K562 (cell line): ENCODE measurements around the gene LAPTM4A. TPM values are rescaled to one million over a fixed set of nuclear protein-coding genes. Genes with fewer than 3 reads are reported as not detected.

Source experiments
- ATF7 ChIP-seq: fragments of 450-650 bp; IDR thresholded peaks from 2 replicates; pipeline ENCODE4 v1.7.1; 2014; ENCODE audit warnings: mild to moderate bottlenecking, moderate library complexity
- BHLHE40 ChIP-seq: IDR thresholded peaks from 2 replicates; pipeline ENCODE4 v1.6.1; 2011; ENCODE audit warnings: low read length, improper control_type of control experiment
- CBFA2T3 ChIP-seq: fragments of 450-650 bp; IDR thresholded peaks from 2 replicates; pipeline ENCODE4 v1.6.1; 2017
- CBX8 ChIP-seq: fragments of 200-600 bp; sonication (generic); IDR thresholded peaks from 2 replicates; pipeline ENCODE4 v1.6.1; 2012; ENCODE audit warnings: borderline replicate concordance, mixed run types, low read depth, mild to moderate bottlenecking, moderate library complexity, mixed read lengths, low read length, control low read depth, inconsistent platforms; ENCODE audit not compliant: poor library complexity, severe bottlenecking; ENCODE audit errors: extremely low read depth
- CTBP1 ChIP-seq: fragments of 450-650 bp; IDR thresholded peaks from 2 replicates; pipeline ENCODE4 v1.6.1; 2016; ENCODE audit warnings: borderline replicate concordance
- DDX20 ChIP-seq: fragments of 450-650 bp; IDR thresholded peaks from 2 replicates; pipeline ENCODE4 v1.6.1; 2016; ENCODE audit warnings: missing genetic modification characterization, low read depth, mild to moderate bottlenecking, missing compliant biosample characterization, moderate library complexity
- DMBX1 ChIP-seq: fragments of 250-450 bp; sonication (Bioruptor Pico); IDR thresholded peaks from 2 replicates; pipeline ENCODE4 v1.8.0; 2022; ENCODE audit warnings: inconsistent platforms, mild to moderate bottlenecking, moderate library complexity, borderline replicate concordance
- EZH2 ChIP-seq: IDR thresholded peaks from 2 replicates; pipeline ENCODE4 v1.6.1; 2012; ENCODE audit warnings: low read depth, mild to moderate bottlenecking, inconsistent platforms, low read length, borderline replicate concordance
- FOS ChIP-seq: IDR thresholded peaks from 3 replicates; pipeline ENCODE4 v1.6.1; 2011; ENCODE audit not compliant: insufficient read length; ENCODE audit errors: extremely low read depth
- HDAC2 ChIP-seq: fragments of 450-650 bp; IDR thresholded peaks from 2 replicates; pipeline ENCODE4 v1.6.1; 2016; ENCODE audit warnings: mild to moderate bottlenecking
- KAT7 ChIP-seq: sonication (generic); formaldehyde crosslinking; IDR thresholded peaks from 2 replicates; pipeline ENCODE4 v1.8.0; 2022; ENCODE audit warnings: missing genetic modification reagents, mild to moderate bottlenecking, borderline replicate concordance
- KLF6 ChIP-seq: fragments of 250-450 bp; sonication (Bioruptor Pico); IDR thresholded peaks from 2 replicates; pipeline ENCODE4 v1.4.0; 2020; ENCODE audit warnings: mild to moderate bottlenecking, moderate library complexity, borderline replicate concordance
- NR3C1 ChIP-seq: sonication (generic); formaldehyde crosslinking; IDR thresholded peaks from 2 replicates; pipeline ENCODE4 v1.8.1; 2022; ENCODE audit warnings: missing genetic modification reagents
- PML ChIP-seq: IDR thresholded peaks from 2 replicates; pipeline ENCODE4 v1.6.1; 2012; ENCODE audit warnings: low read length, inconsistent platforms
- RB1 ChIP-seq: fragments of 450-650 bp; IDR thresholded peaks from 2 replicates; pipeline ENCODE4 v1.6.1; 2017; ENCODE audit warnings: low read depth, mild to moderate bottlenecking
- SIN3B ChIP-seq: fragments of 450-650 bp; IDR thresholded peaks from 2 replicates; pipeline ENCODE4 v1.6.1; 2017; ENCODE audit warnings: low read depth, mild to moderate bottlenecking, moderate library complexity
- SOX6 ChIP-seq: fragments of 450-650 bp; IDR thresholded peaks from 2 replicates; pipeline ENCODE4 v1.6.1; 2014; ENCODE audit warnings: mild to moderate bottlenecking
- TEAD2 ChIP-seq: fragments of 450-650 bp; IDR thresholded peaks from 2 replicates; pipeline ENCODE4 v1.6.1; 2016; ENCODE audit warnings: missing genetic modification characterization, control low read depth, missing compliant biosample characterization
- XRCC5 ChIP-seq: fragments of 200-400 bp; formaldehyde crosslinking; IDR thresholded peaks from 2 replicates; pipeline ENCODE4 v1.6.1; 2017; ENCODE audit warnings: low read depth, mild to moderate bottlenecking, low read length
- ZFP1 ChIP-seq: fragments of 450-650 bp; formaldehyde crosslinking; IDR thresholded peaks from 2 replicates; pipeline ENCODE4 v1.4.0; 2020; ENCODE audit warnings: mild to moderate bottlenecking, mixed read lengths
- ZNF586 ChIP-seq: fragments of 450-650 bp; formaldehyde crosslinking; conservative IDR thresholded peaks from 2 replicates; pipeline ENCODE4 v1.4.0; 2020; ENCODE audit warnings: mild to moderate bottlenecking, moderate library complexity
- ZNF75A ChIP-seq: fragments of 450-650 bp; formaldehyde crosslinking; IDR thresholded peaks from 2 replicates; pipeline ENCODE4 v1.4.0; 2020; ENCODE audit warnings: mild to moderate bottlenecking
- polyA plus RNA-seq, 8 experiments: library from polyadenylated mRNA; depleted of rRNA in 4 of 8; stranded (reverse) in 5 of 8; unstranded in 3 of 8; fragments of >200 nt; fragmentation: Nextera tagmentation in 2 of 8; fragmentation: Illumina TruSeq in 1 of 8; extraction: Ambion mirVana in 2 of 8; extraction: Trizol in 1 of 8; gene quantifications; 2 replicates each; pipeline versions ENCODE4 v1.2.1 to v1.2.3, GENCODE V29; 2011 to 2014; ENCODE audit warnings: inconsistent platforms in 1 of 8, missing spikeins in 1 of 8
- total RNA-seq, 7 experiments: library from RNA; depleted of rRNA in 6 of 7; stranded (reverse); fragments of >200 nt in 6 of 7; fragmentation: Illumina TruSeq in 2 of 7; extraction: Trizol in 2 of 7; gene quantifications; 2 replicates each; pipeline versions ENCODE4 v1.2.1 to v1.2.3, GENCODE V29; 2011 to 2021; ENCODE audit warnings: low replicate concordance in 1 of 7
- TF ChIP-seq, protein P1 (sequence below): fragments of 250-450 bp; sonication (Bioruptor Pico); IDR thresholded peaks from 2 replicates; pipeline ENCODE4 v1.9.0; 2021; ENCODE audit warnings: mild to moderate bottlenecking
- TF ChIP-seq, protein P2 (sequence below): fragments of 450-650 bp; IDR thresholded peaks from 2 replicates; pipeline ENCODE4 v1.6.1; 2017; ENCODE audit warnings: antibody characterized with exemption
- TF ChIP-seq, protein P3 (sequence below): fragments of 450-650 bp; IDR thresholded peaks from 2 replicates; pipeline ENCODE4 v1.6.1; 2016

LAPTM4A gene
- total and polyA plus RNA-seq, 9 of the 15 experiments (the other 6 are each of a cell fraction or from before 2014, with no cell fraction given): 13.4 to 157 (median 50.1) TPM

DNA sequence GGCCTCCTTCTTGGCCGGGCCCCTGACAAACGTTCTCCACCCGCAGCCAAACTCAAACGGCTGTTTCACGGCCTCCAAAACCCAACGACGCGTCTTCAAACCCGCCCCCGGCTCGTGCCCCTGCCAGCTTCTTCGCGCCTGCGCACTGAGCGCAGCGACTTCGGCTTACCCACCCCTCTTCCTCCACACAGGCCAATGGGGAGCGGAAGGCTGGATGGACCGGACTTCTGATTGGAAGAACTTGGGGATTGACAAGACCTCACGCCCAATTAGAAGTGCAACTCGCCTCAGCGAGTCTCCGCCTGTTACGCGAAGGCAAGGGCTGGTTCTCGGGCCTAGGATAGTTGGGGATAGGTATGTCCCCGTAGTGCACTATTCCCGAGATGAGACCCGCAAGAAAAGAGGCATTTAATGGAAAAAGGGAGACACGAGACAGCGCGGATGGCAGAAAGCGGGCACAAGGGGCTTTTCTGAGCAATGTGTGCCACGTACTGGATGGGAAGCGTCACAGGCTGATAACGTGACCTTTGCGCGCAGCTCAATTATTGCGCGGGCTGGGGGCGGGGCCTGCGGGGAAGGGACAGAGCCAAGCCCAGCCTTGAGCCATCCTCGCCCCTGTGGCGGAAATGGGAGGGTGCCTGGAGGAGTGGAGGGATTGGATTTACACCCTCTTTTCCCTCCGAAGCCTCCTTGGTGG is at the start of gene LAPTM4A (continued):
- TF ChIP-seq FOS (peak; percentile 98), CBFA2T3 (no peak), XRCC5 (no peak; the same call in 1 of the 2 replicates), ATF7 (peak; percentile 87), SOX6 (peak; percentile 48), ZFP1 (no peak), DMBX1 (CRISPR knock-in tag) (no peak), DDX20 (tag) (no peak), RB1 (peak; percentile 74; the same call in 1 of the 2 replicates), BHLHE40 (peak; percentile 91), CBX8 (no peak), CTBP1 (peak; percentile 73), TEAD2 (no peak), ZNF75A (no peak), KLF6 (CRISPR knock-in tag) (peak; percentile 64; the same call in 1 of the 2 replicates), KAT7 (CRISPR knock-in tag) (no peak), ZNF586 (CRISPR knock-in tag) (no peak), HDAC2 (peak; percentile 88), SIN3B (peak; percentile 86), NR3C1 (CRISPR knock-in tag) (no peak), EZH2 (no peak), PML (peak; percentile 73)
- TF ChIP-seq, protein P1, sequence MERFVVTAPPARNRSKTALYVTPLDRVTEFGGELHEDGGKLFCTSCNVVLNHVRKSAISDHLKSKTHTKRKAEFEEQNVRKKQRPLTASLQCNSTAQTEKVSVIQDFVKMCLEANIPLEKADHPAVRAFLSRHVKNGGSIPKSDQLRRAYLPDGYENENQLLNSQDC (CRISPR knock-in tag): 0 out of 2 replicates have a peak, but pooled peaks have one; percentile 19
- TF ChIP-seq, protein P2, sequence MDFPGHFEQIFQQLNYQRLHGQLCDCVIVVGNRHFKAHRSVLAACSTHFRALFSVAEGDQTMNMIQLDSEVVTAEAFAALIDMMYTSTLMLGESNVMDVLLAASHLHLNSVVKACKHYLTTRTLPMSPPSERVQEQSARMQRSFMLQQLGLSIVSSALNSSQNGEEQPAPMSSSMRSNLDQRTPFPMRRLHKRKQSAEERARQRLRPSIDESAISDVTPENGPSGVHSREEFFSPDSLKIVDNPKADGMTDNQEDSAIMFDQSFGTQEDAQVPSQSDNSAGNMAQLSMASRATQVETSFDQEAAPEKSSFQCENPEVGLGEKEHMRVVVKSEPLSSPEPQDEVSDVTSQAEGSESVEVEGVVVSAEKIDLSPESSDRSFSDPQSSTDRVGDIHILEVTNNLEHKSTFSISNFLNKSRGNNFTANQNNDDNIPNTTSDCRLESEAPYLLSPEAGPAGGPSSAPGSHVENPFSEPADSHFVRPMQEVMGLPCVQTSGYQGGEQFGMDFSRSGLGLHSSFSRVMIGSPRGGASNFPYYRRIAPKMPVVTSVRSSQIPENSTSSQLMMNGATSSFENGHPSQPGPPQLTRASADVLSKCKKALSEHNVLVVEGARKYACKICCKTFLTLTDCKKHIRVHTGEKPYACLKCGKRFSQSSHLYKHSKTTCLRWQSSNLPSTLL: no peak
- TF ChIP-seq, protein P3, sequence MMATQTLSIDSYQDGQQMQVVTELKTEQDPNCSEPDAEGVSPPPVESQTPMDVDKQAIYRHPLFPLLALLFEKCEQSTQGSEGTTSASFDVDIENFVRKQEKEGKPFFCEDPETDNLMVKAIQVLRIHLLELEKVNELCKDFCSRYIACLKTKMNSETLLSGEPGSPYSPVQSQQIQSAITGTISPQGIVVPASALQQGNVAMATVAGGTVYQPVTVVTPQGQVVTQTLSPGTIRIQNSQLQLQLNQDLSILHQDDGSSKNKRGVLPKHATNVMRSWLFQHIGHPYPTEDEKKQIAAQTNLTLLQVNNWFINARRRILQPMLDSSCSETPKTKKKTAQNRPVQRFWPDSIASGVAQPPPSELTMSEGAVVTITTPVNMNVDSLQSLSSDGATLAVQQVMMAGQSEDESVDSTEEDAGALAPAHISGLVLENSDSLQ: peak; percentile 99
